Cardiac fibroblast (primary cell): Measurements from ENCODE around the gene CDC7.

Experiments
- DNase-seq, 2 donors: peaks; one replicate each; pipeline versions ENCODE4 v3.0.0 to v3.0.0-alpha.2; 2010; ENCODE audit warnings: low read depth in 2 of 2
- H3K4me3 ChIP-seq, 2 donors: replicated peaks in 1 of 2; 1 replicate in 1 of 2; 2 replicates in 1 of 2; pipeline ENCODE4 v1.5.1; 2011; ENCODE audit warnings: low read depth in 2 of 2, low read length in 2 of 2, mild to moderate bottlenecking in 2 of 2, moderate library complexity in 1 of 2
- CTCF ChIP-seq: IDR thresholded peaks from one replicate; pipeline ENCODE4 v1.5.1; 2011; ENCODE audit warnings: low read depth, mild to moderate bottlenecking, low read length, inconsistent platforms

Gene CDC7

DNA sequence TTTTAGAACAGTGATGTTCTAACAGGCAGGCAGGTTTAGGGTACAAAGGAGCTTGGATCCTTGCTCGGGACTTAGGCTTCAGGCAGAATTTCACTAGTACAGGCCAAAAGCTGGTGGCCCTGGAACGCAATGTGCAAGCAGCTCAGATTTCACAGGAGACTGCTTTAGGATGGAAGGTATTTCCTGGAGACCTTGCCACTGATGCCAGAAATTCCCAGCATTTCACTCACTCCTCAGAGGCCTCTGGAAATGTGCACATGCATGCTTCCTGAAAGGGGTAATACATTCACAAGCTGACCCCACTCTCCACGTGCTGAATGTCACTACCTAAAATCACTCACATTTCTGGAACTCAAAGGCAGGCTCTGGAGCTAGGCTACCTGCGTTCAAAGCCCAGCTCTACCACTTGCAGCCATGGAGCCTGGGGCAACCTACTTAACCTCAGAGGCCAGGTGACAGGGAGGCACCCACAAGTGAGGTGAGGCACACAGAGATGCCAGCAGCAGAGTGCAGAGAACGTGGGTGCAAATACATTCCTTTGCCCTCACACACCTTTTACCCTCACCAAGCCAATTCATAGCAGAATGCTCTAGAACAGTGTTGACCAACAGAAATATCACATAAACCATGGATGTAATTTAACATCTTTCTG is 56.5 kb downstream of the CDC7 start:
- no peak overlapping the region for H3K4me3 ChIP-seq
- TF ChIP-seq CTCF: no peak
- peak in 1 of 2 donors; percentile 67 for DNase-seq

GRCh38 chr1:91557826-91558225 is 57.2 kb downstream of the CDC7 start:
- no peak overlapping the region for H3K4me3 ChIP-seq
- no peak for TF ChIP-seq CTCF

DNA sequence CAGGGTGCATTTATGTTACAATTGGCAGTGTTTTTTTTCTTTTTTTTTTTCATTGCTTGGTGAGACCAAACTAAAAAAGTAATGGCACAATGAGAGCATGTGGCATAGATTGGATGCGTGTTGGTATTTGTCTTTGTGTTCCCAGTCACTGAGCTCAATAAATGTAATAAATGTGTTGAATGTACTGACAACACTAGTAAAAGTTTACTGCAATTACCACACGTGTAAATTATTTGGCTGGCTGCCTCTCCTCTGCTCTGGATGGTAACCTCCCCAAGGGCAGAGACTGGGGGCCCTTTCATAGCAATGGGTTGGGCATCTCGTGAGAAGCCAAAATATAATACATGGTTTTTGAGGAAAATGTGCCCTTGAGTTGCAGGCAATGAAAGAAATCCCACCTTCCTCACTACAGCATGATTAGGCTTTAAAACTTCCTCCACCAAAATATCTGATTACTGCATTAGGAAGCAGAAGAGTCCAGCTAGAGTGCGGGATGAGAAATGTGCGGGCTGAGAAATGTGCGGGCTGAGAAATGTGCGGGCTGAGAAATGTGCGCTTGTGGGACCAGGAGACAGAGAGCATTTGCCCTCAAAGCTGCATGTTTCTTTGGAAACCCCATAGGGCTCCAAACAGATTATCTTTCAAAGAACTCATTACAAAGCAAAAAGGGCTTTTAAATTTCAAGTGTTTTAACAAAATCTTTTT is 58.5 kb downstream of the CDC7 start:
- no peak for DNase-seq
- TF ChIP-seq CTCF: no peak

More at GRCh38 chr1:91557826-91558225, 57.2 kb downstream of the CDC7 start:
- peak in 1 of 2 donors; percentile 39 for DNase-seq

DNA sequence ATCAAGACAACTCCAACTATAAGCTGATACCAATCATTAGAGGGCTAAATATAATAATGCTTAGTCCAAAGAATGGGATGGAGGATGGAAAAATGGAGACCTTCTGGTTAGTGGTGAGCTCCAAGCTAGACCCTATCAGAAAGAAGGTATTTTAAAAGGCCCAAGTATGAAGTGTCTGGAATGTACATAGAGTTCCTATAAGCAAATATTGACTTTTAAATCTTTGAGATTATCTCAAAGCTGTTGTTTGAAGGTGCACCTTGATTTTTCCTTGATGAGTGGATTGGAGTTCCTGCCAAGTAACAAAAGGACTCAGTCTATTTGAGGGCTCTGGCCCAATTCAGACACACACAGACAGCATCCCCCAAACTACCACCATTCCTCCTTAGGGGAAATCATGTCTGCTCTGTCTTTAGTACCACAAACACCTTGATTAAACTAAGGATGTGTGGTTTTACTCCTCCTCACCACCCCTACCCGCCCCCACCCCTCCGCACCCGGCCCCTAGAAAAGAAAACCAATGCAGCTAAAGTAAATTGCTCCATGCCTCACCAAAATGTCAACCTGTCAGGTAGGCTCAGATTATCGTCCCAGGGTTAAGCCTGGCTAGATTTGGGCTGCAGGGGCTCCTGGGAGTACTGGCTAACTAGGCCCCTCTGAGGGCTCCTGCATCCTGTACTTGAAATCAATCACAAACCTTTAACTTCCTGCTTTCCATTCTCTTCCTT is 59.4 kb downstream of the CDC7 start:
- no peak overlapping the region for H3K4me3 ChIP-seq
- no peak for DNase-seq

More for the DNA sequence above, 58.5 kb downstream of the CDC7 start:
- H3K4me3 ChIP-seq: no peak overlapping the region

DNA sequence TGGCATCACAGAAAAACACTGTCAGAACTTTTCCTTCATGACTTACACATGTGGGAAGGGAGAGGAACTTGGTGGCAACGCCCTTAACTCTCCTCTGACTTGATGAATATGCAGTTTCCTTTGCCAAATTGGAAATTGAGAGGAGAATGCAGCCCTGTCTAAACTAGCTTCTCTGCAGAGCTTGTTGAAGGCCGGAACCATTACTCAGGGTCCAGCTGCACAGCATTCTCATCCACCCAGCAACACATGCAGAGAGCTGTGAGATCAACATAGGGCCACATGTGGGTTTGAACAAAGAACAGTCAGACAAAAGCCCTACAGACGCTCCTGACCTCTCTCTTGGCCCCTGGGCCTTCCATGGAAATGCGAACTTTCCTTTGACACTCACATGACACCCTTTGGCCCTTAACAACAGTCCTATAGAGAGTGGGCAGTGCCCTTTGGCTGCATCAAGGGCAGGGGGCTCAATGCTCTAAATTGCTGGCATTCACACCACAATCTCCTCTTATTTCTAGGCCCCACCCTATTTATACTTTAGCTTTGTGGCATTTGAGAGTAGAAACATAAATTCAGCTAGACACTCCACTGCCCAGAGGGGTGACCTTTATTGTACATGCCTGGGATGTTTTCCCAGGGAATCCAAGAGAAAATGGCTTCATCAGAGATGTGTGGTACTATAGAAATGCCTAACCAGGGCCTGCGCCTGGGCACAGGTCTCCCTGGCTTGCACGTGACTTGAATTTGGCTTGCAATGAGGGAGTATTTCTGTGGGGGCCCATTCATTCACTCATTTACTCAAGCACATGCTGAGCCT is 64.4 kb downstream of the CDC7 start:
- no peak overlapping the region for H3K4me3 ChIP-seq
- peak; percentile 62 to 71 for DNase-seq
- no peak for TF ChIP-seq CTCF

More for the DNA sequence above, 59.4 kb downstream of the CDC7 start:
- no peak for TF ChIP-seq CTCF

GRCh38 chr1:91567583-91567982 is 66.9 kb downstream of the CDC7 start:
- no peak overlapping the region for H3K4me3 ChIP-seq
- TF ChIP-seq CTCF: no peak
- no peak for DNase-seq
